Activated CD4-positive, alpha-beta T cell treated with anti-CD3 and anti-CD28 coated beads, Interleukin-2, Interleukin-6, amounts not matched to agents 100 ng/mL and 50 ng/mL, durations not matched to agents 16 hours and 8 hours (primary cell): Measurements from ENCODE around the gene TNIK.
"Not testable (repeated sequence)": the region's sequence is repeated elsewhere in the genome, so short reads cannot be mapped to it uniquely, and the experiment has no call there.

Experiments
- DNase-seq: peaks from one replicate; pipeline ENCODE4 v3.0.0-alpha.2; 2020

TNIK gene

DNA sequence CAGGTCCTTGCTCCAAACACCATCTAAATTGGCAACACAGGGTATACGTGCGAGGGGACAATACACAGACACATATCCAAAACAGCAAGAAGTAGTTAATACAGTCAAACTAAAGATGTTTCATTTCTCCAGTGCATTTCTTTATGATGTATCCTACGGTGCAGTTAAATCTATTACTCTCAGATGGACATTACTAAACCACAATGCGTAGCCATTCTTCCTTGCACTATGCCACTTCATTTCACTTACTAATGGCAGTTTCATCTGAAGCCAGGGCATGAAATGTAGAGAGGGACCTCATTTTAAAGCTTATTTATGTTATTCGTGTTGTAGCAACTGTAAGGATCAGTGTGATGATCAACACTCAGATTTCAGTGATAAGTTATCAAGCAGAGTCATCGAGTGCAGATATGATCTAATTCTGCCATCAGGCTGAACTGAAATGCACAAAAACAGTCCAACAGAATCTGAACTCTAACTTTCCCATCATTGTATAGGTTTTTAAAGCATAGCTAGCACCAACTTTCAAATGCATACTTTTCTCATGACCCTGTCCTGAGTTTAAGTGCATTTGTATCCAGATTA lies 14.5 kb downstream of the TNIK start:
- no peak for DNase-seq

DNA sequence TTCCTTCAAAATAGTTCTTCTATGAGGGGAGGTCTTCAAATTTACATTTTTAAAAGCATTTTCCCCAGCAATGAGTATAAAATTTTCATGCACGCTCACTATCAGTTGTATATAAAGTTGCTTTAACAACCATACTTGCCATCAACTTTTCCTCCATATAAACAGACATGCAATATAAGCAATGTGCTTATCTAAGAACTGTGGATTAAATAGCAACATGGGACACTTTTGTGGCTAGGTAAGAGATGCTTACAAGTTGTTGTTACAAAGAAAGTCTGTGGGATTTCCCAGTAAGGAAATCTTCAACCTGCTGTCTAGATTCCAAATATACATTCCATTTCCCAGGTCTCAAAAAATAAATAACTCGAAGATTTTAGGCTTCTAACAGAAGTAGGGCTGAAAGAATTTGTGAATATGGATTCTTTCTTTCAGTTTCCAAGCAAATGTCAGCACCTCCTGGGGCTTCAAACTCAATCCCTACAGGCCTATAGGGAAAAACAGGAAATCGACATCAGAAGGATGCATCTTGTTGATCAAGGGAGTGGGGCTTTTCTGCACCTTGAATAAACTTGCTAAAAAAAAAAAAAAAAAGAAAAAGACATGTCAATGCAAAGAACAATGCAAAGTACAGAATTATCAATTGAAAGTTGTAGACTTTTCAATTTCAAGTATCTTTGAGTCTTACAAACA lies 16.1 kb downstream of the TNIK start:
- DNase-seq = no peak

DNA sequence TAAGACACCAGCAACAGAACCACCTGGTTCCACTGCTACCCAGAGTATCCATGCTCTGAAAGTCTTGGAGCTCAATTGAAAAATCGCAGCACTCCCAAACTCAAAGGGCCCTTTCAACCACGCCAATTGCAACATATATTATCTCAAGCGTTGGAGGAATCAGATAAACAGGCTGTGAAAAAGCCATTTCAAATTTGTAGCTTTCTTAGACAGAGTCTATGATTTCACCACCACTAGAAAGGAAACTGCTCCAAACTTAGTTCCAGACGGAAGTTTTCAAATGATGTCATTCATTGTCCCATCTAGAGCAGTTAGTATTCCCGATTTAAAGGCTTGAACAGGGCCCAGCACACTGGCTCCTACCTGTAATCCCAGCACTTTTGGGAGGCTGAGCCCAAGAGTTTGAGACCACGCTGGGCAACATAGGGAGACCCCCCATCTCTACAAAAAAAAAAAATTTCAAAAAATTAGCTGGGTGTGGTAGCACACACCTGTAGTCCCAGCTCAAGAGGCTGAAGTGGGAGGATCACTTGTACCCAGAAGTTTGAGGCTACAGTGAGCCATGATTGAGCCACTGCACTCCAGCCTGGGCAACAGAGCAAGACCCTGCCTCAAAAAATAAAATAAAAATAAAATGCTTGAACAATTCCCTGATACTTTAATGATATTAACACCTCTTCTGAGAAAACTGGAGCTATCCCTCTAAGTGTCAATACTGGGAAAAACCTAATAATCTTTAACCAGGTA lies 16.8 kb downstream of the TNIK start:
- DNase-seq = no peak

DNA sequence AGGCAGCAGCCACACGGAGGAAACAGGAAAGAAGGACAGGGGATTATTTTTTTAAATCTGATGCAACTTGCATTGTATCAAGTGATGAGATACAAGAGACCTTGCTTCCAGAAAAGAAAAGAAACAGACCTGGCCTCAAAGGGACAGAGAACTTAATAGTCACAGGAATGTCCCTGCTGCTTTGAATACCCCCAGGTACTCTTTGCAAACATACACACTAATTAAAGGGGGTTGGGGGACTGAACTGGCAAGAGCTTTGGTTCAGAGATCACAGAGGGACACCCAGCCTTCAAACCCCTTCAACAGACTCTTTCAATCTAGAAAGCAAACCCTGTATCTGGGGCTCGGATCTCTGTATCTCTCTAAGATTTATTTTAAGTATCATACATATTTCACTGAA lies 18.0 kb downstream of the TNIK start:
- DNase-seq = no peak

DNA sequence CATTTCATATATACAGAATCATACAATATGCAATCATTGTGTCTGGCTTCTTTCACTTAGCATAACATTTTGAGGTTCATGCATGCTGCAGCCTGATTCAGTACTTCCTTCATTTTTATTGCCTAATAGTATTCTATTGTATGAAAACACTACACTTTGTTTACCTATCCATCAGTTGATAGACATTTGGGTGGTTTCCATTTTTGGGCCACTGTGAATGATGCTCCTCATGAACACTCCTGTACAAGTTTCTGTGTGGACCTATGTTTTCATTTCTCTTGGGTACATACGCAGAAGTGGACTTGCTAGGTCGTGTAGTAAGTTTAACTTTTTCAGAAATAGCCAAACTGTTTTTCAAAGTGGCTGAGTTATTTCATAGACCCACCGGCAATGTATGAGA lies 18.8 kb downstream of the TNIK start:
- no peak for DNase-seq

DNA sequence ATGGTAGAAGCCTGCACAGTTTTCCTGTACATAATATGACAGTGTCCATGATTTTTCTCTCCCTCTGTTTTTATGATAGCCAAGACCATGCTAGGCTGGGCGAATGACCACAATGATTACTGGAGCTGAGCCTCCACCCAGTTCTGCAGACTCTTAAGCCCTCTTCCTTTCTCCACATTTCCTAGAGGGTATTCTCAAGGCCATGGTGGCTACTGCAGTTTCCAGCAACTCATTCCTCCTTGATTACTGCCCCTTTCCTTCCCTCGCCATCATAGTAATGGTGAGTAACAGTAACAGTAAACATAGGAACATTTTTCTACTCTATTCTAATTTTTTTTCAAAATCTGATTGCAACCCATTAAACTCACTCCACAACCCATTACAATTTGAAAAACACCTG lies 20.2 kb downstream of the TNIK start:
- no peak for DNase-seq

DNA sequence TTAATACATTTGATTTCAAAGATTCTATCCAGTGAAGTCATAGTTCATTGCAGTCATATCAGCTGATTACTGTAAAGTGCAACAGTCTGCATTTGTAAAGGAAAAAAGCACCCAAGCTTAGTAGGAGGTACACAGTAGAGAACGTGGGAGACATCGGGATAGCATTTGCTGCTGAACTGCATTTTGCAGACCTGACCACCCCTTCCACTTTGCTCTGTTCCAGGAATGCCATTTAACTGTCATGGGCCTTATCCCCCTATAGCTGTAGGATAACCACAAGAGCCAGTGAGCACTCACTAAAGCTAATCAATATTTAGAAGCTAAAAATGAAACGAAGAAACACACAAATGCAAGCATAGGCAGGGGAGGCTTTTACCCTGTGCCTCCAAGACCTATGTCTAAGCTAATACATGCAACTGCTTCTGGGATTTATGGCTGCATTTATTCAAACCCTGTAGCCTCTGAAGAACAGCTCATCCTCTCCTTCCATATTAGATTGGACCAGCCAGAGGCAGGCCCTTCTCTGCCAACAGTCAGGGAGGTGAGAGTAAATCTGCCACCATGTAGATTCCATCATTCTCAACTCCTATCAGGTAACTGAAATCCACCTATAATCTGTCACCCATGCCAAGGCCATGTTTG lies 23.0 kb downstream of the TNIK start:
- DNase-seq = no peak

DNA sequence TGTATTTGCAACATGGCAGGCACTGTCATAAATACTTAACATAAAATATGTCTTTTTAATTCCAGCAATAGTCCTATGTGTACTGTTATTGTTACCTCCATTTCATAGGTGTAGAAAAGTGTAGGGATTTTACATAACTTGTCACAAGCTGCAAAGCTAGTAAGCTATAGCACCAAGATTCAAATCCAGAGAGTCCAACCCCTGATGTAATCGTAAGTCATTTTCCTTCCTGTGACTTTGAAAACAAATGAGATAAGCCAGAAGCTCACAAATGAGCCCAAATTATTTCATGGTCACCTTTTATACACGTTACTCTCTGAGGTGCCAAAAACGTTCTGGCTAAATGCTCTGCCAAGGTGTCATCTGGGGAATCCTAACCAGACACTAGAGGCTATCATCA lies 23.8 kb downstream of the TNIK start:
- no peak for DNase-seq

DNA sequence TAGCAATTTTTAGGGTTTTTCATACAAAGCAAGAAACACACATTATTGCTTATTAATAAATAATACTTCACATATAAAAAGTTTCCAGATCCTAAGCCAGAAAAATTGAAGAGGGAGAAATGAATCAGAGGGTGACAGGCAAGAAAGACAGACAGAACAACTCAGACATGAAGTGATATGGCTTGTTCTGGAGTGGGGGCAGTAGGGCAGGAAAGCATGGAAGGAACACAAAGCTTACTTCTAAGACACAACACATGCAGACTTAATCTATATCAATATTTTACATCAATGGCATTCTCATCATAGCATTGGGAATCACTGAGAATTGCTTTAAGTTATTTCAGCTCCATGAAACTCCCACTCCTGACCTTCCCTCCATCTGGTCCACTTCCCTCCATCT lies 24.4 kb downstream of the TNIK start:
- no peak for DNase-seq

DNA sequence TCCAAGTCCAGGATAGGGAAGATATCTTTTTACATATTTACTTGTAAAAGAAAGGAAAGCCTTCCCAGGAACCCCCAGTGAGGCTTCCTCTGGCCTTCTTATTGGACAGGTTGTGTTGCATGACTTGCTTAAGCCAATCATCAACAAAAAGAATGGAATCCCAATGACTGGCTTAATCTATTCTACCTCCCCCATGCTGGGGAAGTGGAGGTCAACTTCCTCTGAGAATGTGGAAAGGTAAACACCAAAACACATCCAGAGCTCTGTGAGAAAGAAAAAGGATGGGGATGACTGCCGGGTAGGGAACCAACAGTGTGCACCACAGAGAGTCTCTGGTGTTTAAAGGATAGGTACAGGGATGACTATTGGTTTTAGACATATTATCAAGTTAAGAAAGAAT lies 25.1 kb downstream of the TNIK start:
- no peak for DNase-seq

DNA sequence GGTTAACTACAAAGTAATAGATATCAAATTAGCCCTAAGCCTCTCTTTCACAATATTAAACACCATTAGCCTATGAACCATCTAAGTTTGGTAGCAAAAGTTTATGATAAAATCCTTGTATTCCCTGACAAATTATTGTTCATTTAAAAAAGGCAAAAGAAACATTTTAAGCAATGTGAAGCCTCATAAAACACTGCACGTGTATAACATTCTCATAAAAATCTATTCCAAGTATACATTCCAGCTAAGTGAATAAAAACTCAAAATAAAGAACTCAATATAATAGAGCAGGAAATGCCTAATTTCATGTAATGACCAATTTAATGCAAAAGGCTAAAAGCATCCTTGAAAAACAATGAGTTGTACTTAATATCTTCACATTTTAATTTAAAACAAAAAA lies 27.7 kb downstream of the TNIK start:
- no peak for DNase-seq

DNA sequence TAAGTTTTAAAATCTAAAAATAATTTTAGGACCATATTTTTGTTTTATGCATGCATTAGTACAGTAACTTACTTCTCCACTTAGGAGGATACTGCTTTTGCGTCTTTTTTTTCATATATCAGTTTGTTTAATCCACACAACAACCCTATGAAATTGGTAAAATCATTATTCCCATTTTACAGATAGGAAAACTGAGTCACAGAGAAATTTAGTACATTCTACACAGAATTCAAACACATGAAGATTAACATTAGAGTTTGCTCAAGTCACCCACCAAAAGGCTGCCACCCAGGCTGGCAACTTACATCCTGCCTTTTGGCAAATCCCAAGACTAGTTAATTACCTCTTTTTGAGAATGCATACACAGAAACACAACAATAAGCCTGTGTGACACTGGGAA lies 28.7 kb downstream of the TNIK start:
- DNase-seq = no peak

DNA sequence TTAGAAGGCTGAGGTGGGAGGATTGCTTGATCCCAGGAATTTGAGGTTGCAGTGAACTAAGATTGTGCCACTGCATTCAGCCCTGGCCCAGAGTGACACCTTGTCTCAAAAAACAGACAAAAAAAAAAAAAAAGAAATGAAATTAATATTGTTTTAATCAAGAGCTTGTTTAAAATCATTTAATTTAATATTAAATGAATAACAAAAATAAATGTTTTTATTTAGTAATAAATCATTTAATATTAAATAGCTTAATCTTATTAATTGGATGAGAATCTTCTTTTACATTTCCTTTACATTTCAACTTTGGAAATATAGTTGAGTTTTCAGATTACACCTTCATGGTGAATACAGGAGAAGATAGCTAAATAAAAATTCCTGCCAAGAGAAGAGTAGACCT lies 29.7 kb downstream of the TNIK start:
- DNase-seq = no peak

DNA sequence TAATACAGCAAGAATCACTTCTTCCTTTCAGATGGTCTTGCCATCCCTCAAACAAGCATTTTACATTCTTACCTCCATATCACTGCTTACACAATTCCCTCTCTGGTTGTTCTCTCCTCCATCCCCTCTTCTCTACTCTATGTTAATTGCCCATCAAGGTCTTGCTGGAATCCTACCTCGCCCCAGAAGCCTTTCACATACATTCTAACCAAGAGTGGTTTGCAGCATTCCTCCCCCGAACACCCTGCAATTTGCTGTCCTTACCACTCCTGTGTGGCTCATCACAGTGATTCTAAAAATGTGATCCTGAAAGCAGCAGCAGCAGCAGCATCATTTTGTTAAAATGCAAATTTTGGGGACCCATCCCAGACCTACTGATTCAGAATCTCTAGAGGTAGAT lies 30.6 kb downstream of the TNIK start:
- DNase-seq = no peak

DNA sequence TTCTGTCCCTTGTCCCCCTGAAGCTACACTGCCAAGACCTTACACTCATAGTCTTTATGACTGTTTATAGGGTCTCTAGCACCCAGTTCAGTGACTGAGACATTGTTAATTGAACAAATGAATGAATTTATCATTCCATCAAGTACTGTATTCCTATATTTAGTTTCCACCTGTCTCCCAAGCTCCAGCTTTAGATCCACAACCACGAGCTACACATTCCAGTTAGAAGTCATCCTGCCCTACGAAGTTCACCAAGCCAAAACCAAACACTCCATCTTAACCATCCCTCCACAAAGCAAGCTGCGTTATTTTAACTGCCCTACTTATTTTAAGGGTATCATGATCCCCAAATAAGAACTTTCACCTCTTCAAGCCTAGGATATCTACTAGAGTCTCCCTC lies 31.3 kb downstream of the TNIK start:
- no peak for DNase-seq

DNA sequence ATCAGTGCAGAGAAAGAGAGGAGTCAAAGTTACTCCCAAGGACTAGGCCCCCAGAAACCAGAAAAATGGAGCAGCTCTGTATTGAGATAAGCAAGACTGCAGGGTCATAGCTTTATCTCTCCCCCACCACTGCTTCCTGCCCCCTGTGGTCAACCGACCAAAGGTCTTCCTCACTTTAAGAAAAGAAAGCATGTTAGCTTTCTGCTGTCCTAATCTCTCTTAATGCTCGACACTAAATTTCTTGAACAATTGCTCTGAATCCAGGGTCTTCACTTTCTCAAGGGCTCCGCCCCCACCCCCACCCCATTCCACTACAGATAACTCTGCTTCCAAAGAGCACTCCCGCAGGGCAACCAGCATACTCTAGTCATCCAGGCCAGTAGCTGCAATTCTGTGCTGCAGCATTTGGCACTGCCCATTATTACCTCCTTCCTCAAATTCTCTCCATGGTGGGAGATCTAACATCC lies 31.9 kb downstream of the TNIK start:
- DNase-seq = no peak

DNA sequence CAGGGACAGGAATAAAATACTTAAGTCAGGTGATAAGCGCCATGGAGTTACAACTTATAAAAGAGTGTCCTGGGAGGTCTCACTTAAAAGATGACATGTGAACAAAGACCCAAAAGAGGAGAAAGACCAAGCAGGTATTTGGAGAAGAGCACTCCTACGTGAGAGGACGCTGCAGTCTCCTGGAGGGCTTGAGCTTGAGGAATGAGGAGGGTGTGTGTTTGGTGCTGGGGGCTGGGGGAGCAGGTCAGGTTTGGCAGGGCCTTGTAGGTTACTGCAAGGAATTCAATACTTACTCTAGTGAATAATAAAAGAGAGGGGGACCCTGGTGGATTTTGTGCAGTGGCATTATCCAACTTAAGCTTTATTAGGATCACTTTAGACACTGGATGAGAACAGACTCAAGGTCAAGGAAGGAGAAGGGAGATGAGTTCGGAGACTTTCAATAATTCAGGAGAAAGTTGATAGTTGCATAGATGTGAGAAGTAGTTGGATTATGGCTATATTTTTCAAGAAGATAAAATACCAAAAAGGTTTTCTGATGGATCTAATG lies 32.4 kb downstream of the TNIK start:
- no peak for DNase-seq

DNA sequence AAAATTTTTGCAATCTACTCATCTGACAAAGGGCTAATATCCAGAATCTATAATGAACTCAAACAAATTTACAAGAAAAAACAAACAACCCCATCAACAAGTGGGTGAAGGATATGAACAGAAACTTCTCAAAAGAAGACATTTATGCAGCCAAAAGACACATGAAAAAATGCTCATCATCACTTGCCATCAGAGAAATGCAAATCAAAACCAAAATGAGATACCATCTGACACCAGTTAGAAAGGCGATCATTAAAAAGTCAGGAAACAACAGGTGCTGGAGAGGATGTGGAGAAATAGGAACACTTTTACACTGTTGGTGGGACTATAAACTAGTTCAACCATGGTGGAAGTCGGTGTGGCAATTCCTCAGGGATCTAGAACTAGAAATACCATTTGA lies 36.1 kb downstream of the TNIK start:
- not testable (repeated sequence) for DNase-seq

DNA sequence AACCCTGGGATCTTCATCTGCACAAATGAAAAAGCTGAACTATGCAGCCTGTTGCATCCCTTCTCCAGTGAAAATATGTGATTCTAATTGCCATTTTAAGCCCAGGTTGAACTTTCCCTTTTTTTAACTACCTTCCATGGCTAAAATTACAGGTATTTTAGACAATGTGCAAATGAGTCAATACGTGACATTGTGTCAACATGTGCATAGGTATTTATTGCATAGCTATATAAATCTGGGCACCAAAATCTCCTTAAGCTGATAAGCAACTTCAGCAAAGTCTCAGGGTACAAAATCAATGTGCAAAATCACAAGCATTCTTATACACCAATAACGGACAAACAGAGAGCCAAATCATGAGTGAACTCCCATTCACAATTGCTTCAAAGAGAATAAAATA lies 37.4 kb downstream of the TNIK start:
- not testable (repeated sequence) for DNase-seq

DNA sequence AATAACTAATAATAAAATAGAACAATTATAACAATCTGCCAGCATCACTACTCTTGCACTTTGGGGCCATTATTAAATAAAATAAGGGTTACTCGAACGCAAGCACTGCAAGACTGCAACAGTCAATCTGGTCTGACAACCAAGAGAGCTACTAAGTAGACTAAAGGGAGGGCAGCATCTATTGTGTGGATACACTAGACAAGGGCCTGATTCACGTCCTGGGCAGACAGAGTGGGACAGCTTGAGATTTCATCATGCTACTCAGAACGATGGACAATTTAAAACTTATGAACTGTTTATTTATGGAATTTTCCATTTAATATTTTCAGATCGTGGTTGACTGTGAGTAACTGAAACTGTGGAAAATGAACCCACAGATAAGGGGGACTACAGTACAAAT lies 39.5 kb downstream of the TNIK start:
- no peak for DNase-seq

DNA sequence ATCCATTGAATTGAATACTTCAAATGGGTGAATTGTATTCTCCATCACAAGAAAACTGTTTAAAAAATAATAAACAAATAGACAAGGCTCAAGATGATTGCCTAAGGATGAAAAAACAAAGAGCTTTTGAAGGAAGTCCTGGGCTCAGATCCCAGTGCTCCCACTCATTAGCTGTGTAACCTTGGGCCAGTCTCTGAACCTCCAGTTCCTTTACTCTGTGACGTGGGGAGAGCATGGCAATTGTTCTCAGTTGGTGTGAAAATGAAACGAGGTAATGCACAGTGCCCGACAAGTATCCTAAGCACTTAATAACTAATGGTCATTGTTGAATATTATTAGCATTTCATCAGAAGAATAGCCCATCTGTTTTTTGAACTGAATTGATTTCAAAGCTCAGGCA lies 40.7 kb downstream of the TNIK start:
- no peak for DNase-seq

DNA sequence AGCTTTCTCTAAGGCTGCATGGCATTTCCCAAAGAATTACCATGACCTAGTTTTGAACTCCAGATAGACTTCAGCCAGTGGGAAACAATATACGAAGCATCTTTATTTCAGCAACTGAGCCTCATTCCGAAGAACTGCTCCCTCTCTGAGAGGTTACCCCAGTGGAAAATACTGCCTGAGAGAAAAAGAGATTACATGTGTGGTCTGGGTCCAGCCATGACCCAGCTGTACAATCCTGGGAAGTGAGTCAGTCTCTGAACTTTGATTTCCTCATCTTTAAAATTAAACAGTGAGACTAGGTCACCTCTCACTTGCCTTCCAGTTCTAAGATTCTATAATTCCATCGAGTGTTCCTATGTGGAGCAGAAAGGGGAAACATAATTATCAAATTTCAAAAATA lies 42.4 kb downstream of the TNIK start:
- no peak for DNase-seq

DNA sequence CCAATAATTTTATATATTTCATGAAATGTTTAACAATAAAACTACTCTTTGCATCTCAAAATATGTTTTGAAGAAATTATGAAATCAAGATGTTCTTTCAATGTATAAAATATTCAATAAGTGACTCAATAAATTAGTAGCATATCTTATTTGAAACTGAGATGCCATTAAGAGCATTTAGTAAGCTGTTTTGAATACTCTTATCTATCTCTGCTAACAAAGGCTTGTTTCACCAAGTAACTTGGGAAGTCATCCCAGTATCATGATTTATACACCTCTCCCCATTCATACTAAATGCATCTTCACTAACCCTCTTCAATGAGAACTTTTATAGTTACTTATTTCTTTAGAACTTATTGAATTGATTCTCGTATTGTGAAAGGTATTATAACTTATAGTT lies 43.1 kb downstream of the TNIK start:
- DNase-seq = no peak

DNA sequence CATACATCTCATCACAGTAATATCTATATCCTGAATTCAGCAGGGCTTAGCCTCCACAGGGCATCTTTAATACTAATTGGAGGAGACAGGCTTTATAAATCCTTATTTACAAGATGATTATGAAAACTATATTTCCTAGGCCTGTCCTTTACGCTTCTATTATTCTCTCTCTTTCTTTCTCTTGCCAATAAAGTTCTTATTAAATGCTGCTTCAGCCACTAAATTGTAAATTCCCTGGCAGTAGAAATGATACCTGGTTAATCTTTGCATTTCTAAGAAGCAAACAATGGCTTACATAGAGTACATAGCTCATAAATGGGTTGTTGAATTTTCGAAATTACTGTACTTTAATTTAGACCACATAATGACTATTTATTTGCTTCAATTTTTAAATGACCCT lies 43.5 kb downstream of the TNIK start:
- no peak for DNase-seq
